ENCODE data around the gene SMS. TPM values are rescaled to one million over a fixed set of nuclear protein-coding genes. Genes with fewer than 3 reads are reported as not detected.

The SMS gene
- total and polyA plus RNA-seq, 2 of the 13 experiments (the other 11 are each of a cell fraction or from before 2014, with no cell fraction given) = 40.5 to 91.9 TPM

- intact Hi-C loops (cut with micrococcal nuclease; ENCODE audit: unreplicated experiment) = no loop called here
- BruUV-seq (replicated peaks) = no TSS peak
- no peak for FAIRE-seq
- POLR2A ChIA-PET = no interaction called here
- H3K4me1 ChIP-seq (ENCODE audit: insufficient read depth, low read length) = peaks cover 31% of the 10 kb centered on the region
- WGBS (ENCODE audit: low lambda C conversion rate) = 93% methylated on average over 4 of the region's 4 CpGs
- H4K20me1 ChIP-seq (ENCODE audit: insufficient read depth, low read length) = peaks cover 14% of the 10 kb centered on the region
- CTCF ChIA-PET (ENCODE audit: low intra/inter-chr PET ratio, low total read pairs) = no interaction called here
- H3K4me3 ChIP-seq (replicated peaks in 1 of 3; ENCODE audit: insufficient read depth in 1 of 3, low read depth in 2 of 3, low read length in 3 of 3) = no peak overlapping the region
- H3K9me3 ChIP-seq (ENCODE audit: low read length) = no peaks in the 10 kb centered on the region
- no peaks in the 10 kb centered on the region for H3K27me3 ChIP-seq (ENCODE audit: control insufficient read depth in 1 of 2, insufficient read depth in 2 of 2, low read length in 2 of 2)
- no peak for DNase-seq (ENCODE audit: low spot score)
- H3K79me2 ChIP-seq (ENCODE audit: insufficient read depth, low read length) = peaks cover 86% of the 10 kb centered on the region
- no peak overlapping the region for H3K4me2 ChIP-seq (ENCODE audit: low read depth, low read length)
- H3K9ac ChIP-seq (ENCODE audit: insufficient read depth, low read depth, low read length) = no peak overlapping the region
- no peaks in the 10 kb centered on the region for H3K36me3 ChIP-seq (replicated peaks in 1 of 2; ENCODE audit: control insufficient read depth in 1 of 2, insufficient read depth in 2 of 2, low read length in 2 of 2)
- no peak overlapping the region for H3K27ac ChIP-seq (ENCODE audit: extremely low read length, insufficient read depth, low read length)
- ATAC-seq = no peak
- in situ Hi-C loops (cut with HindIII; ENCODE audit: extremely low pct_ligation_motif_present, low pct_unique_long_range_greater_than_20kb) = no loop called here
- H2AFZ ChIP-seq (ENCODE audit: low read length) = no peak overlapping the region
- TF ChIP-seq RNF2 (conservative IDR thresholded peaks at IDR 0.05; ENCODE audit: low read depth) (no peak), PTBP1 (IDR thresholded peaks at IDR 0.05; ENCODE audit: low read depth, low read length, poor library complexity, severe bottlenecking) (no peak), BCL3 (CRISPR knock-in tag; IDR thresholded peaks at IDR 0.05) (no peak), YEATS2 (CRISPR knock-in tag; IDR thresholded peaks at IDR 0.05; ENCODE audit: borderline replicate concordance) (no peak)
Observed at GRCh38 chrX:21958916-21959315, 18.4 kb downstream of the SMS start.

GRCh38 chrX:21959362-21960051, 19.0 kb downstream of the SMS start:
- Histone ChIP-seq H3K27ac (ENCODE audit: extremely low read length, insufficient read depth, low read length) (no peak overlapping the region), H3K4me2 (ENCODE audit: low read depth, low read length) (no peak overlapping the region; the same call in 1 of the 2 replicates), H3K9ac (ENCODE audit: insufficient read depth, low read depth, low read length) (no peak overlapping the region), H3K9me3 (ENCODE audit: low read length) (no peaks in the 10 kb centered on the region), H4K20me1 (ENCODE audit: insufficient read depth, low read length) (peaks cover 14% of the 10 kb centered on the region), H2AFZ (ENCODE audit: low read length) (no peak overlapping the region), H3K27me3 (ENCODE audit: control insufficient read depth in 1 of 2, insufficient read depth in 2 of 2, low read length in 2 of 2) (no peaks in the 10 kb centered on the region), H3K36me3 (replicated peaks in 1 of 2; ENCODE audit: control insufficient read depth in 1 of 2, insufficient read depth in 2 of 2, low read length in 2 of 2) (no peaks in the 10 kb centered on the region), H3K79me2 (ENCODE audit: insufficient read depth, low read length) (peaks cover 86% of the 10 kb centered on the region), H3K4me3 (replicated peaks in 1 of 3; ENCODE audit: insufficient read depth in 1 of 3, low read depth in 2 of 3, low read length in 3 of 3) (no peak overlapping the region), H3K4me1 (ENCODE audit: insufficient read depth, low read length) (peaks cover 31% of the 10 kb centered on the region)
- DNase-seq (ENCODE audit: low spot score) = no peak
- WGBS (ENCODE audit: low lambda C conversion rate) = 87% methylated on average over 9 of the region's 12 CpGs
- in situ Hi-C loops (cut with HindIII; ENCODE audit: extremely low pct_ligation_motif_present, low pct_unique_long_range_greater_than_20kb) = no loop called here
- POLR2A ChIA-PET = no interaction called here
- CTCF ChIA-PET (ENCODE audit: low intra/inter-chr PET ratio, low total read pairs) = no interaction called here
- no peak for FAIRE-seq
- ATAC-seq = no peak
- no TSS peak for BruUV-seq (replicated peaks)
- intact Hi-C loops (cut with micrococcal nuclease; ENCODE audit: unreplicated experiment) = no loop called here
- TF ChIP-seq POLR2AphosphoS2 (IDR thresholded peaks at IDR 0.05; ENCODE audit: low read depth, low read length) (no peak), ZNF629 (CRISPR knock-in tag; conservative IDR thresholded peaks at IDR 0.05) (no peak), ZSCAN12 (CRISPR knock-in tag; IDR thresholded peaks at IDR 0.05) (no peak), MAFF (IDR thresholded peaks at IDR 0.05; ENCODE audit: low read depth, low read length) (no peak), ZNF362 (CRISPR knock-in tag; IDR thresholded peaks at IDR 0.05; ENCODE audit: borderline replicate concordance) (no peak), ZNF615 (CRISPR knock-in tag; IDR thresholded peaks at IDR 0.05; ENCODE audit: borderline replicate concordance) (no peak), TRIM24 (CRISPR knock-in tag; IDR thresholded peaks at IDR 0.05) (no peak)
- TF ChIP-seq, protein P1, sequence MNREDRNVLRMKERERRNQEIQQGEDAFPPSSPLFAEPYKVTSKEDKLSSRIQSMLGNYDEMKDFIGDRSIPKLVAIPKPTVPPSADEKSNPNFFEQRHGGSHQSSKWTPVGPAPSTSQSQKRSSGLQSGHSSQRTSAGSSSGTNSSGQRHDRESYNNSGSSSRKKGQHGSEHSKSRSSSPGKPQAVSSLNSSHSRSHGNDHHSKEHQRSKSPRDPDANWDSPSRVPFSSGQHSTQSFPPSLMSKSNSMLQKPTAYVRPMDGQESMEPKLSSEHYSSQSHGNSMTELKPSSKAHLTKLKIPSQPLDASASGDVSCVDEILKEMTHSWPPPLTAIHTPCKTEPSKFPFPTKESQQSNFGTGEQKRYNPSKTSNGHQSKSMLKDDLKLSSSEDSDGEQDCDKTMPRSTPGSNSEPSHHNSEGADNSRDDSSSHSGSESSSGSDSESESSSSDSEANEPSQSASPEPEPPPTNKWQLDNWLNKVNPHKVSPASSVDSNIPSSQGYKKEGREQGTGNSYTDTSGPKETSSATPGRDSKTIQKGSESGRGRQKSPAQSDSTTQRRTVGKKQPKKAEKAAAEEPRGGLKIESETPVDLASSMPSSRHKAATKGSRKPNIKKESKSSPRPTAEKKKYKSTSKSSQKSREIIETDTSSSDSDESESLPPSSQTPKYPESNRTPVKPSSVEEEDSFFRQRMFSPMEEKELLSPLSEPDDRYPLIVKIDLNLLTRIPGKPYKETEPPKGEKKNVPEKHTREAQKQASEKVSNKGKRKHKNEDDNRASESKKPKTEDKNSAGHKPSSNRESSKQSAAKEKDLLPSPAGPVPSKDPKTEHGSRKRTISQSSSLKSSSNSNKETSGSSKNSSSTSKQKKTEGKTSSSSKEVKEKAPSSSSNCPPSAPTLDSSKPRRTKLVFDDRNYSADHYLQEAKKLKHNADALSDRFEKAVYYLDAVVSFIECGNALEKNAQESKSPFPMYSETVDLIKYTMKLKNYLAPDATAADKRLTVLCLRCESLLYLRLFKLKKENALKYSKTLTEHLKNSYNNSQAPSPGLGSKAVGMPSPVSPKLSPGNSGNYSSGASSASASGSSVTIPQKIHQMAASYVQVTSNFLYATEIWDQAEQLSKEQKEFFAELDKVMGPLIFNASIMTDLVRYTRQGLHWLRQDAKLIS (CRISPR knock-in tag; IDR thresholded peaks at IDR 0.05) = no peak

Measured in HepG2 (cell line).